GM12874 (cell line): Measurements from ENCODE around the gene GPC5.

Experiments used
- CTCF ChIP-seq: IDR thresholded peaks from 2 replicates; pipeline ENCODE4 v1.5.1; 2011; ENCODE audit warnings: low read depth, mild to moderate bottlenecking, control low read depth, low read length, moderate library complexity; ENCODE audit not compliant: insufficient read depth

The GPC5 gene

GRCh38 chr13:92232871-92233270, 834.5 kb downstream of the GPC5 start:
- TF ChIP-seq CTCF, result no peak

- no peak for TF ChIP-seq CTCF
Observed at GRCh38 chr13:92251671-92252210, 853.3 kb downstream of the GPC5 start.

GRCh38 chr13:92255526-92255925, 857.1 kb downstream of the GPC5 start:
- TF ChIP-seq CTCF, result no peak

GRCh38 chr13:92256211-92256610, 857.8 kb downstream of the GPC5 start:
- TF ChIP-seq CTCF, result no peak

GRCh38 chr13:92259046-92259445, 860.6 kb downstream of the GPC5 start:
- no peak for TF ChIP-seq CTCF

GRCh38 chr13:92259523-92259922, 861.1 kb downstream of the GPC5 start:
- TF ChIP-seq CTCF, result no peak

- no peak for TF ChIP-seq CTCF
Observed at GRCh38 chr13:92260363-92260762, 861.9 kb downstream of the GPC5 start.
